Liver (tissue), 9 donors: Measurements from ENCODE around the gene SSX4B. TPM values are rescaled to one million over a fixed set of nuclear protein-coding genes. Genes with fewer than 3 reads are reported as not detected.
"Not testable (repeated sequence)": the region's sequence is repeated elsewhere in the genome, so short reads cannot be mapped to it uniquely, and the experiment has no call there.

Experiments
- DNase-seq: peaks from one replicate; pipeline ENCODE4 v3.0.0-alpha.2; 2017; ENCODE audit warnings: low spot score
- H3K27ac ChIP-seq, 2 donors: one replicate each; pipeline ENCODE4 v1.7.0; 2013; ENCODE audit warnings: inconsistent platforms in 2 of 2, low read length in 2 of 2, control low read depth in 1 of 2, low read depth in 1 of 2, mild to moderate bottlenecking in 1 of 2
- H3K27me3 ChIP-seq, 4 donors: one replicate each; pipeline versions ENCODE4 v1.6.1 to v1.7.0; 2013; ENCODE audit warnings: low read length in 3 of 4, inconsistent platforms in 1 of 4, mild to moderate bottlenecking in 1 of 4, moderate library complexity in 1 of 4; ENCODE audit not compliant: control insufficient read depth in 4 of 4, insufficient read depth in 4 of 4
- H3K36me3 ChIP-seq, 4 donors: one replicate each; pipeline versions ENCODE4 v1.6.1 to v1.7.0; 2013; ENCODE audit warnings: low read length in 3 of 4, mild to moderate bottlenecking in 3 of 4, low read depth in 1 of 4, moderate library complexity in 1 of 4; ENCODE audit not compliant: control insufficient read depth in 4 of 4, insufficient read depth in 3 of 4
- H3K4me1 ChIP-seq, 4 donors: one replicate each; pipeline versions ENCODE4 v1.6.1 to v1.7.0; 2013; ENCODE audit warnings: low read length in 3 of 4, mild to moderate bottlenecking in 3 of 4, moderate library complexity in 1 of 4; ENCODE audit not compliant: control insufficient read depth in 4 of 4, insufficient read depth in 4 of 4
- H3K4me3 ChIP-seq, 3 donors: one replicate each; pipeline versions ENCODE4 v1.6.1 to v1.7.0; 2013; ENCODE audit warnings: low read length in 3 of 3, control low read depth in 1 of 3, low read depth in 1 of 3, mild to moderate bottlenecking in 1 of 3
- H3K9ac ChIP-seq, 2 donors: one replicate each; pipeline ENCODE4 v1.7.0; 2013; ENCODE audit warnings: low read length in 2 of 2, mild to moderate bottlenecking in 2 of 2, moderate library complexity in 2 of 2, control low read depth in 1 of 2, low read depth in 1 of 2
- H3K9me3 ChIP-seq, 4 donors: one replicate each; pipeline versions ENCODE4 v1.6.1 to v1.7.0; 2013; ENCODE audit warnings: low read length in 3 of 4; ENCODE audit not compliant: control insufficient read depth in 4 of 4
- NR2F2 ChIP-seq: IDR thresholded peaks from 2 replicates; pipeline ENCODE4 v1.6.1; 2016; ENCODE audit warnings: antibody characterized with exemption
- RXRA ChIP-seq, 2 donors: IDR thresholded peaks; 2 replicates each; pipeline ENCODE4 v1.6.1; 2017 to 2018; ENCODE audit warnings: antibody characterized with exemption in 2 of 2, mild to moderate bottlenecking in 1 of 2
- WGBS: extraction: QIAGEN DNeasy Blood & Tissue Kit; methylation state at CpG from one replicate; pipeline ENCODE4 v1.1.7; 2013; 5-methylcytosine and 5-hydroxymethylcytosine counted together
- polyA plus RNA-seq, 2 donors: library from polyadenylated mRNA; stranded (reverse) in 1 of 2; unstranded in 1 of 2; fragments of 200-250 nt in 1 of 2; fragments of >200 nt in 1 of 2; fragmentation: Nextera tagmentation in 1 of 2; extraction: Ambion mirVana in 1 of 2; gene quantifications; one replicate each; pipeline versions ENCODE4 v1.2.1 to v1.2.3, GENCODE V29; 2013 to 2015
- total RNA-seq, 2 donors: library from RNA; depleted of rRNA; stranded (reverse); fragments of >200 nt; gene quantifications; one replicate each; pipeline ENCODE4 v1.2.3, GENCODE V29; 2014
- donor health status: healthy.
- donor health status: healthy.
- donor health status: healthy.
- donor health status: healthy.
- donor health status: healthy.

Gene SSX4B
- total and polyA plus RNA-seq, 4 donors = not detected

DNA sequence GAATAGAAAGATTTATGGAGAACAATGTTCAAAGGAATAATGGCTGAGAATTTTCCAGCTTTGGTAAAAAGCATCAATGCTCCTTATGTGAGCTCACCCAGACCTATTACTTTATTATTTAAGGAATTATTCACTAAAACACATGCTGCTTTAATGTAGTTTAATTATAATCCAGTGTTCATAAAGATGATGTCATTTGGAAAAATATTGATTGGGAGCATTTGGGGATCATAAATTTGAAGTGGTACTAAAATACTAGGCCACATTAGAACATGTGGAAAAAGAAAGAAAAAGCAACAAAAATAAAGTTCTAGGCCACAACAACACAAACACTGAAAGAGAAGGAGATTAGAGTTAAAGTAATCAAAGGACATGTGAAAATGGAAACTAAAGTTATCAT is 38.3 kb upstream of the SSX4B start:
- TF ChIP-seq NR2F2 (no peak), RXRA (IDR thresholded peaks at IDR 0.05) (no peak)
- Histone ChIP-seq H3K36me3 (no peaks in the 10 kb centered on the region), H3K27ac (no peak overlapping the region), H3K4me1 (no peaks in the 10 kb centered on the region), H3K9ac (no peak overlapping the region), H3K9me3 (no peaks in the 10 kb centered on the region), H3K27me3 (no peaks in the 10 kb centered on the region), H3K4me3 (no peak overlapping the region)
- no peak for DNase-seq

- DNase-seq, H3K9ac ChIP-seq, H3K27ac ChIP-seq, H3K9me3 ChIP-seq, H3K27me3 ChIP-seq, H3K4me1 ChIP-seq, H3K4me3 ChIP-seq, H3K36me3 ChIP-seq: not testable (repeated sequence)
- 90% methylated on average over 6 of the region's 6 CpGs for WGBS
These were observed 35.4 kb upstream of the SSX4B start for GRCh38 chrX:48447201-48447600.

DNA sequence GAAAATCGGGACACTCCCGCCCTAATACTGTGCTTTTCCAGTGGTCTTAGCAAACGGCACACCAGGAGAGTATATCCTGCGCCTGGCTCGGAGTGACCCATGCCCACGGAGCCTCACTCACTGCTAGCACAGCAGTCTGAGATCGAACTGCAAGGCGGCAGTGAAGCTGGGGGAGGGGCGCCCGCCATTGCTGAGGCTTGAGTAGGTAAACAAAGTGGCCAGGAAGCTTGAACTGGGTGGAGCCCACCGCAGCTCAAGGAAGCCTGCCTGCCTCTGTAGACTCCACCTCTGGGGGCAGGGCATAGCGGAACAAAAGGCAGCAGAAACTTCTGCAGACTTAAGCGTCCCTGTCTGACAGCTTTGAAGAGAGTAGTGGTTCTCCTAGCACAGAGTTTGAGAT is 22.0 kb upstream of the SSX4B start:
- H3K36me3 ChIP-seq, H3K27ac ChIP-seq, H3K9me3 ChIP-seq, H3K9ac ChIP-seq, H3K4me3 ChIP-seq, H3K27me3 ChIP-seq, H3K4me1 ChIP-seq, DNase-seq: not testable (repeated sequence)
- 82% methylated on average over 13 of the region's 13 CpGs for WGBS

DNA sequence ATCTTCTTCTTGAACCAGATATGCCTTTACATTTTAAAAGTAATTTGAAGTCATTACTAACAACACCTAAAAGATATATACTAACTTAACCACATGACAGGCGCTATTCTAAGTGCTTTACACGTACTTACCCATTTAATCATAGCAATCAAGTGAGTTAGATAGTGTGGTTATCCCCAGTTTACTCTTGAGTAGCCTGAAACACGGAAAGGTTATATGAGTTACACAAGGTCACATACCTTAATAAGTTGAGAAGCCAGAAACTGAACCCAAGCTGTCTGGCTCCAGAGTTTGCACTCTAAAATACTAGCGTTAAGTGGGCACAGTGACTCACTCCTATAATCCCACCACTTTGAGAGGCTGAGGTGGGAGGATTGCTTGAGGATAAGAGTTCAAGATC is 18.4 kb upstream of the SSX4B start:
- H3K9ac ChIP-seq, H3K36me3 ChIP-seq, H3K27ac ChIP-seq, H3K4me1 ChIP-seq, H3K27me3 ChIP-seq, DNase-seq, H3K9me3 ChIP-seq, H3K4me3 ChIP-seq: not testable (repeated sequence)
- 66% methylated on average over 4 of the region's 4 CpGs for WGBS

GRCh38 chrX:48429606-48430005 is 17.8 kb upstream of the SSX4B start:
- not testable (repeated sequence) for H3K36me3 ChIP-seq, H3K9me3 ChIP-seq

DNA sequence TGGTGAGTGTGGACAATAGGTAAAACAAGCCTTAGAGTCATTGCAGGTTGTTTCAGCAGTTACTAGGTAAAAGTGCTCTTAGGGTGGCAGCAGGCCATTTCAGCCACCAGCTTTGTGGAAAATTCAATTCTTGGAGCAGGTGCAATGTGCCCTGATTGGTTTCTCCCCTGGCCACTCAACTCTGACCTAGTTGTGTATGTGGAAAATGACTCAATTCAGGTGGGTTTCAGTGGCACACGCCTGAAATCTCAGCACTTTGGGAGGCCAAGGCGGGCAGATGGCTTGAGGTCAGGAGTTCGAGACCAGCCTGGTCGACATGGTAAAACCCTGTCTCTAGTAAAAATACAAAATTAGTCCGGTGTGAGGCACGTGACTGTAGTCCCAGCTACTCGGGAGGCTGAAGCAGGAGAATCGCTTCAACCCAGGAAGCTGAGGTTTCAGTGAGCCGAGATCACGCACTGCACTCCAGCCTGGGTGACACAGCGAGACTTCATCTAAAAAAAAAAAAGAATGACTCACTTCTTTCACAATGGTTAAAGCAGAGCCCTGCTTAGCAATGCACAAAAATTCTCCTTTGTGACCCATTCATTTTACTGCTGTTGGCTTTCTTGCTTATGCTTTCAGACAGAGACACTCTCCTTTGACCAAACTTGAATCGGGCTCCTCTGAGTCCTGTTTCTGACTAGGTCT is 15.4 kb upstream of the SSX4B start:
- H3K36me3 ChIP-seq, H3K27ac ChIP-seq, H3K4me1 ChIP-seq, H3K9ac ChIP-seq, H3K9me3 ChIP-seq, H3K4me3 ChIP-seq, DNase-seq, H3K27me3 ChIP-seq: not testable (repeated sequence)
- WGBS = no CpG with 5 or more reads among the region's 12 CpGs

More at GRCh38 chrX:48429606-48430005, 17.8 kb upstream of the SSX4B start:
- DNase-seq, H3K27ac ChIP-seq, H3K27me3 ChIP-seq, H3K4me3 ChIP-seq, H3K4me1 ChIP-seq, H3K9ac ChIP-seq: not testable (repeated sequence)
- 61% methylated on average over 5 of the region's 5 CpGs for WGBS

- not testable (repeated sequence) for H3K4me3 ChIP-seq, H3K9ac ChIP-seq, H3K4me1 ChIP-seq, H3K9me3 ChIP-seq, H3K36me3 ChIP-seq, H3K27me3 ChIP-seq, H3K27ac ChIP-seq, DNase-seq
- WGBS = 18% methylated on average over 1 of the region's 1 CpG
These were observed 13.9 kb downstream of the SSX4B start for GRCh38 chrX:48397825-48398224.

GRCh38 chrX:48396931-48397330 is 14.8 kb downstream of the SSX4B start:
- H3K27ac ChIP-seq, H3K36me3 ChIP-seq, H3K27me3 ChIP-seq, H3K9me3 ChIP-seq, H3K4me1 ChIP-seq, DNase-seq, H3K4me3 ChIP-seq, H3K9ac ChIP-seq: not testable (repeated sequence)
- 81% methylated on average over 1 of the region's 2 CpGs for WGBS
